GM10847 (cell line): Measurements from ENCODE around the gene PACS2.

Source experiments
- POLR2A ChIP-seq: IDR thresholded peaks from 2 replicates; pipeline ENCODE4 v1.6.1; 2011; ENCODE audit not compliant: insufficient read length; ENCODE audit errors: extremely low read depth

Gene PACS2

DNA sequence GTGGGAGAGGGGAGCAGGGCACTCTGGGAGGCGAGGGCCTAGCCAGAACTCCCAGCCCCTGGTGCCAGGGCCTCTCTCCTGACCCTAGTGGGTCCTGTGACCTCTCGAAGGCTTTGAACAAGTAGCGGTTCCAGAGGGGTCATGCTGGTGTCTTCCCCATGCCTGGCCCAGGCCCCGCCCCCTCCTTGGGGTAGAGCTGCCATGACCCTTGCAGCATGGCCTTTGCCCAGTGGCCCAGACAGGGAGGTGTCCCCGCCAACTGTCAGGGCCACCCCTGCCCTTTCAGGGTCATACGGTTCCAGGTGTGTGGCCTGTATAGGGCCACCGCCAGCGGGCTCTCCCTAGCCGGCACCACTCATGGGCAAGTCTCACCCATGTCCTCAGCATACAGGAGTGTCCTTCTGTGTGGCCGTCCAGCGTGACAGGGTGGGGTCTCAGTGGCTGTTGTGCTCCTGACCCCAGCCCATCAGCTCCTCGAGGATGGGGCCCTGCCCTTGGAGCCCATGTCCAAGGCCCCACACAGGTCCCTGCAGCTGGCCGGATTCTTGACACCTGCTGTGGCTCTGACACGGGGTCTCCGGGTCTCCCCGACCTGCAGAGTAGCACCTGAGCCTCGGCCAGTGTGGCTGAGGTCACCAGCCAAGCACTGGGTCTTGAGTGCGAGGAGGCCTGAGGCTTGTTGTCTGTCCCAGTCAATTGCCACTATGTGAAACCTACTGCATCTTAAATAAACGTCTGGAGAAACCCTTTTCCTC, 34.6 kb downstream of the PACS2 start:
- no peak for TF ChIP-seq POLR2A

DNA sequence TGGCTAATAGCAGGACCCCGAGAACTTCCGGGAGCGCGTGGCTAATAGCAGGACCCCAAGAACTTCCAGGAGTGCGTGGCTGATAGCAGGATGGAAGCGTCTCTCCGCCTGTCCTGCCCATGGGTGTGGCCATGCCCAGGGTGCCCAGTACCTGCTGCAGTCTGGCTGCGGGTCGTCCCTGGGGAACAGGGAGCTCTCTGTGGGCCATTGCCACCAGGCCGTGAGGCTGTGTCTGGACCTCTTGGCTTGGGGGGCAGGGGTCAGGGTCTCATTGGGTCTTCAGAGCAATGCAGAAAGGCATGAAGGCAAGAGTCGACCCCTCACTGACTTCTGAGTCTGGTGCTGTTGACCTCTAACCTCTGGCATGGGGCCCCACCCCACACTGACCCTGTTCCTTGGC, 35.4 kb downstream of the PACS2 start:
- no peak for TF ChIP-seq POLR2A

DNA sequence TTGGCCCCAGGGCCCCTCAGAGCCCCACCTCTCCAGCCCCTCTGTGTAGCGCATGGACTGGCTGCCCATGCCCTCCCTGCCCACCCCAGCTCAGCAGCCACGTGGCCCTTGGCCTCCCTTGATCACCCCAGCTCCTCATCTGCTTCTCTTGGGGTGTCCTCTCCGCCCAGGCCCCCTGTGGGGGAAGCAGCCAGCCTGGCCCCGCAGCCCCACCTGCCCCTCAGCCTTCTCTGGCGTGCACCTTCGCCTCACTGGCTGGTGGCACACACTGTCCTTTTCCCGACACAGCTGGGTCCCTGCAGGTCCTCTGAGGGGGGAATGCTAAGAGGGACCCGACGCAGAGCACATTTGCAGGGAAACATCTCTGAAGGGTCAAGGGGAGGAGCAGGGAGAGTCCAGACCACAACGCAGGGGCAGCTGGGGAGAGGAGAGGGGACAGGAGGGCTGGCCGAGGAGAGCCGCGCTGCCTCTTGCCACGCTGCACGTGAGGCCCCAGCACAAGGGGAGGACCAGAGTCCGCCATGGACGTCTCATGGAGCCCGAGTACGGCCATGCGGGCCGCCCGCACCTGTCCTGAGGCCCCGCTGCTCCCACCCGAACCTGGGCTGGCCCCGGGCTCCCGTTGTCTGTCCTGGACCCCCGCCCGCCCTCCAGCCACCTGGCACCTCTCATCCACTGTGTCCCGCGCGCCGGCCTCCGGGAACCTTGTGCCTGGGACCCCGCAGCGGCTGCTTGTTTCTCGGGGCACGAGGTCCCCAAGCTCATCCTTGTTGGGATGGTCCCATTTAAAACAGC, 36.1 kb downstream of the PACS2 start:
- TF ChIP-seq POLR2A = no peak

DNA sequence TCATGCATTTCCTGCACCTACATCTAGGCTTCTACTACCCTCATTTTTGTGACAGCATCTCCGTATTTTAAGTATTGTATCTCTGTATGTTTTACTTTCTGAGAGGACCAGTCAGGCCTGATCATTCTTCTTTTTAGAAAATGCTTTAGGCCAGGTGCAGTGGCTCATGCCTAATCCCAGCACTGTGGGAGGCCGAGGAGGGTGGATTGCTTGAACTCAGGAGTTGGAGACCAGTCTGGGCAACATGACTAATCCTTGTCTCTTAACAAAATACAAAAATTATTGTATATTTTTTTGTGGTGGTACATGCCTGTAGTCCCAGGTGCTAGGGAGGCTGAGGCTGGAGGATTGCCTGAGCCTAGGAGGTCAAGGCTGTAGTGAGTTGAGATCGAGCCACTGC, 36.9 kb downstream of the PACS2 start:
- no peak for TF ChIP-seq POLR2A

DNA sequence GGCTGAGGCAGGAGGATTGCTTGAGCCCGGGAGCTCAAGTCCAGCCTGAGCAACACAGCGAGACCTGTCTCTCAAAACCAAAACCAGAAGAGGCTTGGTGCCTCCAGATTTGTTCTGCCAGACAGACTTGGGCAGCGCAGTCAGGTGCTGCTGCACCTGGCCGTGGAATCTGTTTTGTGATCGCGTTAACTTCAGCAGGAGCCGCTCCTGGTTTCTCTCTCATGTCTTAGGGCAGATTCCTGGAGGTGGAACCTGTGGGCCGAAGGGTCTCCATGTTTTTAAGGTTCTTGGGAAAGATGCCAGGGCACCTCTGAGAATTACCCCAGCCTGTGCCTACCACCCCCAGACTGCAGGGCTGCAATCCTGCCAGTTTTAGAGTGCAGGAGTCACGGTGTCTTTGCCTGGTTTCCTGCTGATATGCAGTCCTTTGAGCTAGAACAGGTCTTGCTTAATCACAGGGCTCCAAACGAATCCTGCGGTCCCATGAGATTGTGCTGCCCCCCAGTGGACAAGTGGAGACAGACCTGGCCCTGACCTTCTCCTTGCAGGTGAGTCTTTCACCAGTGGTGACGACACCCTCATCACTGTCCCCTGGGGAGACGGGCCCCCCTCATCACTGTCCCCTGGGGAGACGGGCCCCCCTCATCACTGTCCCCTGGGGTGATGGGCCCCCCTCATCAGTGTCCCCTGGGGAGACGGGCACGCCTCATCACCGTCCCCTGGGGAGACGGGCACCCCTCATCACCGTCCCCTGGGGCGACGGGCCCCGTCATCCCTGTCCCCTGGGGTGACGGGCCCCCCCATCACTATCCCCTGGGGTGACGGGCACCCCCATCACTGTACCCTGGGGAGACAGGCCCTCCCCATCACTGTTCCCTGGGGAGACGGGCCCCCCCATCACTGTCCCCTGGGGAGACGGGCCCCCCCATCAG, 37.6 kb downstream of the PACS2 start:
- TF ChIP-seq POLR2A = no peak

DNA sequence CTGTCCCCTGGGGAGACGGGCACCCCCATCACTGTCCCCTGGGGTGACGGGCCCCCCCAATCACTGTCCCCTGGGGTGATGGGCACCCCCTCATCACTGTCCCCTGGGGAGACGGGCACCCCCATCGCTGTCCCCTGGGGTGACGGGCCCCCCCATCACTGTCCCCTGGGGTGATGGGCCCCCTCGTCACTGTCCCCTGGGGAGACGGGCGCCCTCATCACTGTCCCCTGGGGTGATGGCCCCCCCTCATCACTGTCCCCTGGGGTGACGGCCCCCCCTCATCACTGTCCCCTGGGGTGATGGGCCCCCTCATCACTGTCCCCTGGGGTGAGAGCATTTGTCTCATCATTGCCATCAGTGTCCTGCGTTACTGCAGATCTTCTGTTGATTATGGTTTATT, 38.6 kb downstream of the PACS2 start:
- no peak for TF ChIP-seq POLR2A

DNA sequence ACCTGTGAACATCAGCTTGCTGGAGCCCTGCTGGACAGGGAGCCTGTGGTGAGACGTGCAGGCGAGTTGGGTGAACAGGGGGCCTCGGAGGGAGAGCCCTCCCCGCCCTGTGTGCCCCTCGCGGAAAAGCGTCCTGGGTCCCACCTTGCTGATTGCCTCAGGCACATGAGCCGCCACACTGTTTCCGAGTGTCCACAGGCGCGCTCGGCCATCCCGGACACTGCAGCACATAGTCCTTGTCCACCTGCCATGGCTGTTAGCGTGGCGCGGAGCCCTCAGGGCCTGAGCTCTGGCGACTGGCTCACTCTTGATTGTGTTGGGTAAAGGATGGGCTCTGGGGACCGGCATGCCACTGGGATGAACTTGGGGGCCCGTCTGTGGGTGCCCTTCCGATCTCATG, 40.0 kb downstream of the PACS2 start:
- TF ChIP-seq POLR2A = no peak

DNA sequence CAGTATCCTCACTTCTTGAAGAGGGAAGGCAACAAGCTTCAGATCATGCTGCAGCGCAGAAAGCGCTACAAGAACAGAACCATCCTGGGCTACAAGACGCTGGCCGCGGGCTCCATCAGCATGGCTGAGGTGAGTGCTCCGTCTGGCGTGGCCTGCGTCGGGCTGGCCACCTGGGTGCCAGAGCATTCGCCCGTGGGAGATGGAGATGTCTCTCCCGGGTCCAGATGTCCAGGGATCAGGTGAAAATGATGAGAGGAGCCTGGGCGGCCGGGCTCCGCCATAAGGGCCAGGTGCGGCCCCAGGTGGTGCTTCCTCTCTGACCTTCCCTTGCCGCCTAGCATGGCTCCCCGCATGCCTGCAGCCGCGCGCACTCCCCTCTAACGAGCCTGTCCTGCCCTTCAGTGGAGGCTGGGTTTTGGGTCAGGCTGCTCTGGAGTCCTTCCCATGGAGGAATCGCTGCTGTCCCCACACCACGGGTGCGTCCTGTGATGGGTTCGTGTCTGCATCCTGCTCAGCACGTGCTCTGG, 40.6 kb downstream of the PACS2 start:
- no peak for TF ChIP-seq POLR2A

DNA sequence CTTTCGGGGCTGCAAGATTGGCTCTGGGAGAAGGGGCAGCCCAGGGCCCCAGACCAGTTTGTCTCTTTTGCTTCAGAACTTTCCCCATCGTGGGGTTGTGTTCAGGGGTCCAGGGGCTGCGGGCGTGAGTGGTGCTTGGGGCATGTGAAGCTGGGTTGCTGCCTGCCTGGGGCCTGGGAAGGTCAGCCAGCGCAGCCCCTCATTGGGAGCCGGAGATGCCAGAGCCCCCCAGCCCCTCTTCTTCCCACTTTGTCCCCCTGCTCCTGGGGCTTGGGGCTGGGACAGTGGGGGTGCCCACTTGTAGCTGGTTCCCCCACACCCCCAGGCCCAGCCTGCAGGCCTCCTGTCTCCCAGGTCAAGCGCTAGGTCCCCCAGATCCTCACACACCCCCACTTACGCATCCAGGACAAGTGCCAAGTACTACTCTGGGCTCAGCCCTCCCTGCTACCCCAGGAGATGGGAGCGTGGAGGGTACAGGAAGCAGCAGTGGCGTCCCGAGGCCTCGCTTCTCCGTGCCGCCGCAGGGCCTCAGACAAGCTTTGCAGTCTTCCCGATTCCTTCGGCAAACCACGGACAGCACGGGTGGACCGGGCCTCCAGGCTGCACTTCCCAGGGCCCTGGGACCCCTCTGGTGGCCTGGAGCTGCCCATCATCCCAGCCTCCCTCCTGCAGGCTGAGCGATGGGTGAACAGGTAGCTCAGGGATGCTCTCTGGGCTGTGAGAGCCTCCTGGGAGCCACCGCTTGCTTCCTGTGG, 41.5 kb downstream of the PACS2 start:
- TF ChIP-seq POLR2A = no peak

DNA sequence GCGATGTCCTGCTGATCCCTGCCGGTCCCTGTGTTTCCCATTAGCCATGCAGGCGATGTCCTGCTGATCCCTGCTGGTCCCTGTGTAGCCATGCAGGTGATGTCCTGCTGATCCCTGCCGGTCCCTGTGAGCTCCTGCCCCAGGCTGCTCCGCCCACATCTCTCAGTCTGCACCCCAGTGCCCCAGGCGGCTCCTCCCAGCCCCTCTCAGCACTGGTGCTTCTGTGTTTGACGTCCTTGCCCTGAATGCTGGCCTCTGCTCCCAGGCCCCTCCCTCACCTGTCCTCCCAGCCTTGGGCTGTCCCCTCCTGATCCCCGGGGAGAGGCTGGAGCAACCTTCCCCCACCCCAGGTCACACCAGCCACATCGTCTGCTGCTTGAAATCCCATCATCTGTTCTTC, 42.4 kb downstream of the PACS2 start:
- TF ChIP-seq POLR2A = no peak

DNA sequence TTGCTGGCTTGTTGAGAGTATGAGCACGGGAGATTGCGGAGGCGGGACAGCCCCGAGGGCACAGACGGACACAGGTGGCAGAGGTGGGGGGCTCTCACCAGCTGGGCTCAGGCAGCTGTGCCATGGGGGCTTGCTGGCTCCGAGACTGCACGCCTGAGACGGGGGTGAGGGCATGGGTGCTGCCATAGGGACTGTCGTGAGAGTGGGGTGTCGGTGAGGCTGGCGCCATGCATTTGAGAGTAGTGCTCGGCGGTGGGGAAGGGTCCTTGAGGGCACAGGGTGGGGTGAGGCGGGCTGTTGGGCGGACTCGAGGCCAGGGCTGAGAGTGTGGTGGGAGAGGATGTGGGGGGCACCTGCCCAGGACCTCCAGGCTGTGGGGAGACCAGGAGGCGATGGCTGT, 43.1 kb downstream of the PACS2 start:
- TF ChIP-seq POLR2A = no peak

DNA sequence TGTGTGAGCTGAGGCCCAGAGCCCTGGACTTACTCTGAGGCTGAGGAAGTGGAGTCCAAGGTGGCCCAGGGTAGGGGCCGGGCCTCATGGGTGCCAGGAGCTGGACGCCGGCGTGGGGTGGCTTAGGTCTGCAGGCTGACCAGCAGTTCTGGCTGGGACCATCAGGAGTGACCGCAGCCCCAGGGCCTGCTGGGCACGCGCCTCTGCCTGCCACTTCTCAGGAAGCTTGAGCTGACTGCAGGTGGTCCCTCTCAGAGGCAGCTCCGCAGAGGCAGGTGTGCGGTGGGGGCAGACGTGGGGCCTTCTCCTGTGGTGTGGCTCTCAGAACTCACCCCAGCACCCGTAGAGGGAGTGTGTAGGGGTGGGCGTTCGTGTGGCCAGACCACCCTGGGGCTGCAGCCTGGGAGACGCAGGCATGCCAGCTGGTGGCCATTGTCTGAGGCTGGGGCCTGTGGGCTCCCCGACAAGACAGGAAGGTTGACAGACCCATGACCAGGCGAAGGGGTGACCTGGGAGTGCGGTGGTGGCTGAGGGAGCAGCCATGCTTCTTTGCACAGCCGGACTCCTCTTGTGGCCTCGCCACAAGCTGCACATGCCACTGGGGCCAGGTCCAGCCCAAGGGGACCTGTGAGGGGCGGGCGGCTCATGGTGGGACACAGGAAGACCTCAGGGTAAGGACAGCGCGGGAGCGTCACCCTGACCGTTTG, 43.7 kb downstream of the PACS2 start:
- no peak for TF ChIP-seq POLR2A

DNA sequence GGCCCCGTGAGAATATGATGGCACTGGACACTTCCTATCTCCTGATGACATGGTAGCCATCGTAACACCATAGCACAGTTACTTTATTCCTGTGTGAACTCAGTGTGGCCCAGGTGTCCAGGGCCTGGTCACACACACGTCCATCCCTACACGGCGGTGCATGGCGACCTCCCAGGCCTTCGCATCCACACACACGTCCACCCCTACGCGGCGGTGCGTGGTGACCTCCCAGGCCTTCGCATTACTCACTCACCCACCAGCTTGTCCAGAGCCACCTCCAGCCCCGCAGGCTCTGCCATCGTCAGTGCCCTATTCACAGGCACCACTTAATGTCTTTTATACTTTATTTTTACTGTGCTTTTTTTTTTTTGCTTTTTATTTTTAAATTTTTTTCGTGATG, 44.4 kb downstream of the PACS2 start:
- no peak for TF ChIP-seq POLR2A
